ENCODE results near the gene HHAT.

Gene HHAT

GRCh38 chr1:210691039-210691610 is 362.4 kb downstream of the HHAT start:
- peak; percentile 91 for DNase-seq

- no peak for DNase-seq
Measured at GRCh38 chr1:210692796-210693195, 364.1 kb downstream of the HHAT start.

GRCh38 chr1:210695026-210695425 is 366.3 kb downstream of the HHAT start:
- DNase-seq, result no peak

- no peak for DNase-seq
Measured at GRCh38 chr1:210696709-210697108, 368.0 kb downstream of the HHAT start.

GRCh38 chr1:210697185-210697584 is 368.5 kb downstream of the HHAT start:
- no peak for DNase-seq

GRCh38 chr1:210698661-210699060 is 370.0 kb downstream of the HHAT start:
- DNase-seq, result peak; percentile 12

- no peak for DNase-seq
Measured at GRCh38 chr1:210700083-210700482, 371.4 kb downstream of the HHAT start.

GRCh38 chr1:210700511-210700910 is 371.8 kb downstream of the HHAT start:
- no peak for DNase-seq

- no peak for DNase-seq
Measured at GRCh38 chr1:210702506-210702905, 373.8 kb downstream of the HHAT start.

GRCh38 chr1:210703593-210703992 is 374.9 kb downstream of the HHAT start:
- no peak for DNase-seq

GRCh38 chr1:210705086-210705485 is 376.4 kb downstream of the HHAT start:
- no peak for DNase-seq

GRCh38 chr1:210706246-210706645 is 377.5 kb downstream of the HHAT start:
- DNase-seq, result no peak

- no peak for DNase-seq
Measured at GRCh38 chr1:210707300-210708240, 378.9 kb downstream of the HHAT start.

GRCh38 chr1:210709701-210710100 is 381.0 kb downstream of the HHAT start:
- no peak for DNase-seq

GRCh38 chr1:210711825-210712612 is 383.3 kb downstream of the HHAT start:
- DNase-seq, result no peak

GRCh38 chr1:210715072-210715471 is 386.4 kb downstream of the HHAT start:
- DNase-seq, result no peak

- no peak for DNase-seq
Measured at GRCh38 chr1:210722410-210723081, 393.8 kb downstream of the HHAT start.

GRCh38 chr1:210723646-210724045 is 394.9 kb downstream of the HHAT start:
- no peak for DNase-seq

GRCh38 chr1:210724768-210725167 is 396.1 kb downstream of the HHAT start:
- DNase-seq, result no peak

All from NCI-H345 (cell line).